ENCODE measurements around the gene UBE2D2.
A peak's percentile ranks its signal among the peaks of the same experiment; 100 is the strongest.

Gene UBE2D2

GRCh38 chr5:139636207-139636792 is 75.2 kb downstream of the UBE2D2 start:
- peak in 2 of 3 donors; percentile 36 to 59 for DNase-seq (ENCODE audit: low read depth in 3 of 3)

DNA sequence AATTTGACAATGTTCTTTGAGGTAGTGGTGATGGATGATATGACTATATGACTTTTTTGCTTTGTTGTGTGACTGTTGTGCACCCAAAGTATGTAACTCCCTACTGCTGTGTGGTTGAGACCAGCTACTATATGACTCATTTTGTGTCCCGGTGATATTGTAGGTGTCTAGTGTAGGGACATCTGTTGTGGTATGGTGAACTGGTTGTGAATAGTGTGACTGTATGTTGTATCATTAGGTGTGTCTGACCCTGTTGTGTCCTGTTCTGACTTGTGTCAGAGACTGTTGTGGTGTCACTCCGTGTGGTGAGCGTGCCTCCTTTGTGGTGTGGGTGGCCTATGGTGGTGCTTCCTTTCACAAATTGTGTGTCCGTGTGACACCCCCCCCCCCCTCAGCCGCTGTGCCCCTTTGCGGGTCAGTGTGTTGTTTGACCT is 75.9 kb downstream of the UBE2D2 start:
- peak in 2 of 3 donors; percentile 25 to 30 for DNase-seq (ENCODE audit: low read depth in 3 of 3)

- DNase-seq (ENCODE audit: low read depth in 3 of 3): peak in 1 of 3 donors; percentile 31
Measured at GRCh38 chr5:139637438-139638089, 76.4 kb downstream of the UBE2D2 start.

- no peak for DNase-seq (ENCODE audit: low read depth in 3 of 3)
Measured at GRCh38 chr5:139638090-139638735, 77.1 kb downstream of the UBE2D2 start.

DNA sequence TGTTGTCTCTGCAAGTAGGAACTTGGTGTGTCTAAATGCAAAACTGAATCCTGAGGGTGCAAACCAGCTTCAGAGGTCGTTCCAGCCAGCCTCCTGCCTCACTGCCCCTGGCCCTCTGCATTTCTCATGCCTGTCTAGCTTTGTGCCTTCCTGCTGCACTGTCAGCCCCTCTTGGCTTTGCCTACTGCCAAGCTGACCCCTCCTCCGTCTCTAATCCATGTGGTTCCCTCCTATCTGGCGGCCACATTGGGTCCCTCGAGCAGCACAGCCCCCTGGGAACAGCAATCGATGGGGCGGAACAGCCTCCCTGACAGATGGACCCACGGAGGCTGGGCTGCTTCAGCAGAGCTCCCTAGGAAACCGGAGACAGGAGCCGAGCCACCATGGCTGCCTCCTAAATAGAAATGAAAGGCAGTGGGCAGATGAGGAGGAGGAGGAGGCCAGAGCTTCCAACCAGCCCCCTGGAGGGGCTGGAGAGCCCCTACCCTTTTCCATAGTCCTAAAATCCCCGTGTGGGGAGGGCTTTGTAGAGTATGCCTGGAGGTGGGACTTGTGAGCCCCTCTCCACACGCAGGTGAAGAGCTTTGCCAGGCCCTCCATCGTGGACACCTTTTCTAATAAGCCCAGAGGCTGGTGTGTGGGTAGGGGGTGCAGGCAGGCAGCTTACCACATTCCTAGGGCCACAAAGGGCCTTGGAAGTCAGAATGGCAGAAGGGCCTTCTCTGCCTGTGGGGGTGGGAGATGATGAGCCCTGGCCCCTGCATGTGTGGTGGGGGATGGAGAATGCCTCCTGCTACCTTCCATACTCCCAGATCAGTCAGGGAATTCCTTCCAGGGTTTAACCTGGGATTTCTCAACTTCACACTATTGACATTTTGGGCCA is 77.8 kb downstream of the UBE2D2 start:
- DNase-seq (ENCODE audit: low read depth in 3 of 3): no peak

DNA sequence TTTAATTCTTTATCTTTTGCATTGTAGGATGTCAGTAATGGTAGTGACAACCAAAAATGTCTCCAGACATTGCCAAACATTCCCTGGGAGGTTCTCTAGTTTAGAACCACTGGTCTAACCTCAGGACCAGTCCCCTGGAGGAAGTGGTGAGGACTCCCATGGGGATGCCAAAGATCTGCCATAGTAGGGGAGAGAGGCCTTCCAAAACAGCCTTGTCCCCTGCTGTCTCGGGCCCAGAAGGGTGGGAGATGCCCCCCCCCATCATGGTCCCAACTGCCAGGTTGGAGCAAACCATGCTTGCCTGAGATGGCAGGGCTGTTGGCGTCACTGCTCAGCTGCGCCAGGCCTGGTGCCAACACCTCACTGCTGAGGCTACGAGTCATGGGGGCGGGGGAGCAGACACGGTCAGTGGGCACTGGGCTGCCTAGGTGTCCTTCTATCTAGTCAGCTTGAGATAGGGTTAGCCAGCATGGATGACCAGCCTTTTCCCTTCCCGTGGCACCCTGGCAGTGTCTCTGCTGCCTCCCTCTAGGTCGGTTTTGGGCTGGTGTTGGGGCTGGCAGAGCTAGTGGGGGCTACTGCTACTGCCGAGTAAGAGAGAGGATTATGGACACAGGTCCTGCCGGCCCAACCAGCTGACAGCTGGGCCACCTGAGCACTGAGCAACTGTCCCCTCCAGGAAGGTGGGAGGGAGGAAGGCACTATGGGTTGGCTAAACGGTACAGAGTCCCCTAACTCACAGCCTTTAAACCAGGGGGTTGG is 78.7 kb downstream of the UBE2D2 start:
- DNase-seq (ENCODE audit: low read depth in 3 of 3): no peak

GRCh38 chr5:139640421-139641115 is 79.4 kb downstream of the UBE2D2 start:
- no peak for DNase-seq (ENCODE audit: low read depth in 3 of 3)

DNA sequence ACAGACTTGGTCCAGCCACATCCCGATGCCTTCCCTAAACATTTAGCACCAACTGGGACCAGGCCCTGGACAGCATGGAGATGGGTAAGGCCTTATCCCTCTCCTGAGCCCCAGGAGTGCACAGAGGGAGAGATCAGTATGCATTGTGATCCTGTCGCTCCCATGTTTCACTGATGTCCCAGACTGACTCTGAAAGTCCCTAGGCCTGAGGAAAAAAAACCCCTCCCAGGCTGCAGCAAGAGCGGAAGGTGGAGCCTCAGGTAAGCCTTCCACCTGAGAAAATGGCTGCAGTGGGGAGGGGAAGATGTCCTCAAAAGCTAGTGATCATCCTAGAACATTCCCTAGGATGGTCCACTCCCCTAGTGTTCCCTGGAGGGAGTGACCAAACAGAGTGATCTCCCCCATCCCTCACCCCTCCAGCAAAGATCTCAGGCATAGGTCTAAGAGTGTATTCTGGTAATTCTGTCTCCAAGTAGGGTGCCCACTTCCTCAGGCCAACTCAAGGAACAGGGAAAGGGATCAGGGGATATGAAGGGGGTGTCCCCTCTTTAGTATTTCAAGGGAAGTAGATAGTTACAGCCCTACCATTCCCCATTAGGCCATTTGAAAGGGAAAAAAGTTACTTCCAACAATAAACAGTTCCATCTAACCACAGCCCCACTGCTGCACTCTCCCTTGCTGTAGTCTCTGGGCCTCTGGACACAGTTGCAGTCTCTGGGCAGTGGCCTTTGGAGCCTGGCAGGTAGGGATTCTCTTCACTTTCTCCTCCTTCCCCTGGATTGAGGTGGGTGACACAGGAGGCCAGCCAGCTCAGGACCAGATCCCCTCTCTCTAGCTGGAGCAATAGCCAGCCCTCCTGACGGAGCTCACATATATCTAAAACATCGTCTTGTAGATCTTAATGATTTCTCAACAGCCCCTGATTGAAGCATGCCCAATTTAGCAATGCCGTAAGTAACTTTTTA is 80.3 kb downstream of the UBE2D2 start:
- no peak for DNase-seq (ENCODE audit: low read depth in 3 of 3)

DNA sequence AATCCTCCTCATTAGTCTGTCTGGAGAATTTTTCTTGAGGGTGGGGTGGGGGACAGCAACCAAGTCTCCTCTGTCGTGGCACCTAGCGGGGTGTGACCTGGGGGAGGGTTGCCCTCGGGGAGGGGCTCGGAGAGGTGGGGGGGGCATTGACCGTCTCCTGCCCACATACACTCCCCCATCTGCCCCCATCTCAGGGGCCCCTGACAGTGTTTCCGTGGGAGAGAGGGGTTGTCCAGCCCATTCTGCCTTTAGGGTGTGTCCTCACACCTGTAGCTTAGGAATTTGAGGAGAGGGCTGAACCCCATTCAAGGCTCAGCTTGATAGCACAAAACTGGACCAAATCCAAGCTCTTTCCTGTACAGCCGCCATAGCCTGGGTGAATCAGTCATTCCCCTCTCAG is 81.1 kb downstream of the UBE2D2 start:
- no peak for DNase-seq (ENCODE audit: low read depth in 3 of 3)

DNA sequence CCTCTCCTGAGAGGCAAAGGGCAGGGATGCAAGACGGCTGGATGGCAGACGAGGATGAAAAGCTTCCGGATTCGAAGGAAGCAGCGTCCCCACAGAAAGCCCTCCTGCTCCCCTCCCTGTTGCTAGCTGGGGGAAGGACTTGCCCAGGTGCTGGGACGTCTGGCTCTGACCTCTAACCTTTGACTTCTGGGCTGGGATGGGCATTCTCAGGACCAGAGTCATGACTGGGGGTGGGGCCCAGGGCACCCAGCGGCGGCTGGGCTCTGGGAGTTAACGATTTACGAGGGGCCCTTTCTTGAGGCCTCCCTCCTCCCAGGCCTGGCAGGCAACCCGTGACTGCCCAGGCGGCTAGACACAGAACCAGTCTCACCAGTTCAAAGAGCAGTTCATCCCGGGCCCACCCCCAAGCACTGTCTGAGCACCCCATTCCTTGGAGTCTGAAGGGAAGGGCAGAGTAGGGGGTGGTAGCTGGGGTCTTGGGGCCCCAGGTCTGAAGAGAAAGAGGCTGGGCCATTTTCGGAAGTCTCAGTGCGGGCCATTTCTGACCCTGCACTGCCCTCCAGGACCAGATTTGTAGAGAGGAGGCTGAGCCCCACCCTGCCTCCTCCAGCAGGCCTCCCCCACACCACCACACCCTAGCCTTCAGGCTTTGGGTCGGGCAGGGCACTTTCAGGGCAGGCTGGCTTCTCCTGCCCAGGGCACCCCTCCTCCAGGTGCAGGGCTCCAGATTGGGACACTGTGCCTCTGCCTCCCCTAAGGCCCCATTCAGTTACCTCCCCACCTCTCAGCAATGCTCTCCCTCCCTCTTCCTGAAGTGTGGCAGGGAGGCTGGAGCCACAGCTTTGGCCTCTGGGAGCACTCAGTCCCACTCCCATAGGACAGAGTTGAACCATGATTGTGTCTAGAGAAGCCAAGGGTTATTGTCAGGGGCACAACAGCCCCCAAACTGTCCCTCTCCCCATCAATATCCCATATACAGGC is 82.0 kb downstream of the UBE2D2 start:
- no peak for DNase-seq (ENCODE audit: low read depth in 3 of 3)

GRCh38 chr5:139644001-139644456 is 82.9 kb downstream of the UBE2D2 start:
- no peak for DNase-seq (ENCODE audit: low read depth in 3 of 3)

GRCh38 chr5:139644646-139645429 is 83.7 kb downstream of the UBE2D2 start:
- no peak for DNase-seq (ENCODE audit: low read depth in 3 of 3)

DNA sequence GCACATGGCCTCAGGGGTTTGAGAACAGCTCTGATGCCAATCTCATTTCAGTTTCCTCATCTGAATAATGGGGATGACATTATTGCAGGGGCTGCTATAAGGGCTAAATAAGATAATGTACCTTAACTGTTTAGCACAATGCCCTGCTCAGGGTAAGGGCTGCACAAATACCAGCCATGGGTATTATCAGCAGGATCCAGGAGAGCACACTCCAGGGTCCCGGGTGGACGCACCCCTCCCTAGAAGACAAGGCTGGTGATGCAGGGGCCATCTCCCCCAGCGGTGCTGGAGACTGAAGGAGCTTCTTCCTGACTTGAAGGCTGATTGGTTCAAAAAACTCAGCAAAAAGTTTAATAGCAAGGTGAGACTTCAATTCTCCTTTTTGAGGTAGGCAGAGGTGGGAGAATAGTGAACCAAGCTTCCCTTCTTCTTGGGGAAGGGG is 84.3 kb downstream of the UBE2D2 start:
- no peak for DNase-seq (ENCODE audit: low read depth in 3 of 3)

DNA sequence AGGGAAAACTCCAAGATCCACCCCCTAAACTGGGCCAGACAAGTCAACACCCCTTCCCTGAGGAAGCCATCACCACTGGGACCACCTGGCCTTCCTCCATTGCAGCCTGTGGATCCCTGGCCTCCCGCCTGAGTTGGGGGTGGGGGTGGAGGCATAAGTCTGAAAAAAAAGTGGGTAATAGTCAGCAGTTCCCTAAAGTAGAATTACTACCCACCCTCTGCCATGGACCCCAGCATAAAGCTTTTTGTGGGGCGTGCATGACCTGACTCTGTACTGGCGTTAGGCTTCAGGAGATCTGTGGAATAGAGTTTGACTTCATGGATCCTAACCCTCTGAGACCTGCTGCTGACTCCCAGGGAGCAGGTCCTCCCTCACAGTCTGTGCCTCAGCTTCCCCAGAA is 85.0 kb downstream of the UBE2D2 start:
- DNase-seq (ENCODE audit: low read depth in 3 of 3): no peak

- DNase-seq (ENCODE audit: low read depth in 3 of 3): no peak
Measured at GRCh38 chr5:139646912-139647505, 85.9 kb downstream of the UBE2D2 start.

- DNase-seq (ENCODE audit: low read depth in 3 of 3): no peak
Measured at GRCh38 chr5:139647506-139648204, 86.5 kb downstream of the UBE2D2 start.

Measured in stimulated activated CD4-positive, alpha-beta T cell treated with anti-CD3 and anti-CD28 coated beads, TNF-alpha, amount 100 ng/mL, for 48 hours (primary cell).